Measurements from ENCODE around the gene CALN1.

GRCh38 chr7:72391821-72392377 is 20.2 kb downstream of the CALN1 start:
- TF ChIP-seq, protein P1, sequence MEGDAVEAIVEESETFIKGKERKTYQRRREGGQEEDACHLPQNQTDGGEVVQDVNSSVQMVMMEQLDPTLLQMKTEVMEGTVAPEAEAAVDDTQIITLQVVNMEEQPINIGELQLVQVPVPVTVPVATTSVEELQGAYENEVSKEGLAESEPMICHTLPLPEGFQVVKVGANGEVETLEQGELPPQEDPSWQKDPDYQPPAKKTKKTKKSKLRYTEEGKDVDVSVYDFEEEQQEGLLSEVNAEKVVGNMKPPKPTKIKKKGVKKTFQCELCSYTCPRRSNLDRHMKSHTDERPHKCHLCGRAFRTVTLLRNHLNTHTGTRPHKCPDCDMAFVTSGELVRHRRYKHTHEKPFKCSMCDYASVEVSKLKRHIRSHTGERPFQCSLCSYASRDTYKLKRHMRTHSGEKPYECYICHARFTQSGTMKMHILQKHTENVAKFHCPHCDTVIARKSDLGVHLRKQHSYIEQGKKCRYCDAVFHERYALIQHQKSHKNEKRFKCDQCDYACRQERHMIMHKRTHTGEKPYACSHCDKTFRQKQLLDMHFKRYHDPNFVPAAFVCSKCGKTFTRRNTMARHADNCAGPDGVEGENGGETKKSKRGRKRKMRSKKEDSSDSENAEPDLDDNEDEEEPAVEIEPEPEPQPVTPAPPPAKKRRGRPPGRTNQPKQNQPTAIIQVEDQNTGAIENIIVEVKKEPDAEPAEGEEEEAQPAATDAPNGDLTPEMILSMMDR (IDR thresholded peaks at IDR 0.05; ENCODE audit: low read length) = no peak
- TF ChIP-seq EZH2 (IDR thresholded peaks at IDR 0.05; ENCODE audit: borderline replicate concordance, low read length) = no peak
